Measurements from ENCODE around the gene EHBP1L1.

The EHBP1L1 gene

DNA sequence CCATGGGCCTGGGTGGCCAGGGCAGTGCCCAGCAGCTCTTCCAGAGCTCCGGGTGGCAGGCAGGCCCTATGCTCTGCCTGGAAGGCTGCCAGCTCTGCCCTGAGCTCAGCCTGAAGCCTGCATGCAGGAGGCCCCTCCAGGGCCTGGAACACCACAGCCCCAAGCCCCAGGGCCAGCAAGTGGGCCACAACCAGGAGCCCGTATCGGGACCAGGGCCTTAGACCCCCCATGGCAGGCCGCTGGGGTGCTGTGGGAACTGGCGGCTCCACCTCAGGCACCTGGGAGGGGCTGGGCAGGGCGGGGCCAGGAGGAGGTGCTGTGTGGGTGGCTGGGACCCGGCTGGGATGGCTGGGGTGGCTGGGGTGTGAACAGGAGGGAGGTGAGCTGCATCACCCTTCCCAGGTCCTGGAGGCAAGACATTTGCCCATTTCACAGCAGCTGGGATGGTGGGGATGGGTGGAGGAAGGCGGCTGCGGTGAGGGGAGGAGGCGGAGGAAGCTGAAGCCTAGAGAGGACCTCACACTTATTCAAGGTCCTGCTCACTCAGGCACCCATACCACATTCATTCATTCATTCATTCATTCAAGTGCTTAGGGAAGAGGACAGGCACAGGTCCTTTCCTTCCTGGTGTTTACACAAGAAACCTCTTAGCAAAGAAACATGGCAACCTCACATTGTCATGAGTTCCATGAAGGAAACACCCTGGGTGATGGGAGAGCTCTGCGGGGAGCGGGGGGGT lies 19.9 kb downstream of the EHBP1L1 start, which contains the start of gene KCNK7:
TSS of gene KCNK7 (minus strand) at position 258 of the 739 bp plus-strand sequence. CDS start at position 230, 28 bp downstream.
- no peak for DNase-seq

DNA sequence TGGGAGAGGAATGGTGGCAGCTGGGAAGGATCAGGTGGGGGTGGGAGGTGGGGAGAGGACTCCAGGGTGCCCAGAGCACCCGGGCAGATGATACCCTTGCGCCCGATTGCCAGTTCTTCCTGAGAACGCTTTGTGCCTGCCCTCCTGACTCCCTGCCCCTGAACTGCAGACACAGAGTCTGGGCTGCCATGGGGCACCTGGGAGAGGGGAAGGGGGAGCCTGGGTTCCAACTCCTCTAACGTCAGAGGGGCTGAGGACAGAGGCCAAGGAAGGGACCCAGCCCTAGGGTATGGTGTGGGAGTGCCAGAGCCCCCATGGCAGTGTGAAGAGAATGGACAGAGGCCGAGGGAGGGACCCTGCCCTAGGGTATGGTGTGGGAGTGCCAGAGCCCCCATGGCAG lies 20.7 kb downstream of the EHBP1L1 start:
- DNase-seq: no peak

DNA sequence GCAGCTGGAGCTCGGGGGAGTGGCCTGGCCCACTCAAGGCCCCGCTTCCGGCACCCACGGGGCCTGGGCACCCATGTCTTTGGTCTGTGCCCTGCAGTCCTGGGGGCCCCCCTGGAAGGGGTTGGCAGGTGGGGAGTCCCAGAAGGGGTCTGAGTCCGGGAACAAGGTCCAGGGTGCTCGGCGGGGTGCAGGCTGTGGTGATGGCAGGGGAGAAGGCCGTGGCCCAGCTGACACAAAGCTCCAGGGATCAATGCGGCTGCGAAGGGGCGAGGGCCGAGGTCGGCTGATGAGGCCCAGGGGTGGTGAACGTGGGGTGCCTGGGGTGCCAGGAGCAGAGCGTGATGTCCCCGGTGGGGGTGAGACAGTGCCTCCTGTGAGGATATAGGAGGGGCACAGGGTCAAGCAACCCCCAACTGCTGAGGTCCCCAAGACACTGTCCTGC lies 22.4 kb downstream of the EHBP1L1 start:
- no peak for DNase-seq

DNA sequence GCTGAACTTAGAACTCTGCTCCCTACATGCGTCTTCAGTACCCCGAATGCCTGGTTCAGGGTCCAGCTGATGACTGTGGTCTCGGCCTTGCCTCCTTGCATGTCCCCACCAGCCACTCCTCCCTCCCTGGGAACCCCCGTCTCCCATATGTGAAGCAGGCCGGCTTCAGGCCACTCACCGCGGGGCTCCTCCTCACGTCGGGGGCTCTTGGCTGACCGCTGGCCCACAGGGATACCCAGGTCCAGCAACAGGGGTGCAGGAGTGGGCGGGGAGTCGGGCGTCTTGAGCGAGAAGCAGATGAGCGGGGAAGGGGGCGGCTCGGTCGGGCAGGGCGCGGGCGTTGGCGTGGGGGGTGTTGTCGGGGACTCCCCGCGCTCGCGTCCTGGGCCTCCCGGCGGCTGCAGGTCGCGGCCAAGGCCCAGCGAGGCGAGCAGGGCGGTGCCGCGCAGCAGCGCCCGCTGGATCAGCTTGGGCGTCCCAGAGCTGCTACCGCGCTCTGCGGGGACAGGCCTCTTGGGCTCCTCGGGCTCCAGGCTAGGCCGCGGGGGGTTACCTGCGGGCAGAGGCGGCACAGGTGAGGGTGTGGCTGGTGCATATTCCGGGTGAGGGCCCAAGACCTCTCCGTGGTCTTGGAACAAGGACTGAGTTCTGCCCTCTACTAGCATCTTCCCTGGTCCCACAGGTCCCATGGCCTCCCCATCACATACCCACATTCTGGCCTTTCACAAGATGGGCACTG lies 23.5 kb downstream of the EHBP1L1 start:
- DNase-seq: no peak

DNA sequence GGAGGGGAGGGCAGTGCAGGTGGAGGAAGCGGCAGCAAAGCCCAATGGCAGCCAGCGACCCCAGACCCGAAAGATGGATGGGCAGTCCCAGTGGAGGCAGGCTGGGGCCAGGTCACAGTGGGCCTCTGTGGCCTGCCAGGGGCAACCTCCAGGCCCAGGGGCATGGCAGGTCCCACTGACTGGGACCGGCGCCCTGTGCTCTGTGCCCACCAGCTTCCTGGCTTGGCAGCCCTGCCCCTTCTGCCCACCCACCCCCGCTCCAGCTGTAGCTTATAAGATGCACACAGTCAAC lies 24.0 kb downstream of the EHBP1L1 start:
- DNase-seq: no peak

DNA sequence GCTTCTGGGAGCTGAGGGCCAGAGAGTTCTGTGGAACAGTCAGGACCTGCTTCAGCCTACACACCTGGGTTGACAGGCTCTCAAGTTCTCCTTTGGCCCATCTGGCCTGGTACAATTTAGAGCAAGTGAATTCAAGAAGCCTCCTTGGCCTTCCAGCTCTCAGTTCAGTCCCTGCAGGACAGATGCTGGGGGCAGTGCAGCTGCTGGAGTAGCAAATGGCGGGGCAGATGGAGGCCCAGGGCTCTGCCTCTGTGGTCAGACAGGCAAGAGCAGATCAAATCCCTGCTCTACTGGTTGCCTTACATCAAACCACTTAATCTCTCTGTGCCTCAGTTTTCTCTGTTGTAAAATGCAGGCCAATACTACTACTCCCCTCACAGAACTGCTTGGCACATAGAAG lies 28.4 kb downstream of the EHBP1L1 start:
- no peak for DNase-seq

DNA sequence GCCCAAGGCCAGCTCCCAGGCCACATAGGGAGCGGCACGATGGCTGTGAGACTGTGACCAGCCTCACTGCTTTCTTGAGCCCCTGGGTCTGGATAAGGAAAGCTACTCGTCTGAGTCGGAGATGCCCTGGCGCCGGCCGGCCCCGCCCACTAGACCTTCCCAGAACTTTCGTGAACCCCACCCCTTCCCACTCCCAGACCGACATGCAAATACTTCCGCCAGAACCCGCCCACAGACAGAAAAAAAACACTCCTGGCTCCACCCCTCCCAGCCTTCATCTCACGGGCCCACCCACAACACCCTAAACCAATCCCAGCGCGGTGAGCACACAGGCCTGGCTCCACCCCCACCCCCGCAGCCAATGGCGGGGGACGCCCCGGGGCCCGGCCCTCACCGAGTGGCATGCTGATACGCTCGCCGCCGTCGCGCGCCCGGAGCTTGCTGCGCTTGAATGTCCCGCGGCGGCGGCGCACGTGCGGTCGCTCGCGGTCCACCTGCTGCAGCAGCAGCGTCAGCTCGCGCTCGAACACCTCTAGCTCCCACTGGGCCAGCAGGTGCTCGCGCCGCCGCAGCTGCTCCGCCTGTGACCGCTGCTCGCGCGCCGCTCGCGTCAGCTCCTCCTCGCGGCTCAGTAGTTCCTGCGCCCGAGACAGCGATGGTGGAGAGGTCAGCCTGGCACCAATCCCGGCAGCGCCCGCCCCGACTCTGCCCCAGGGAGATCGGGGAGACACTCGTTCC lies 31.2 kb downstream of the EHBP1L1 start:
- peak; percentile 96 for DNase-seq

DNA sequence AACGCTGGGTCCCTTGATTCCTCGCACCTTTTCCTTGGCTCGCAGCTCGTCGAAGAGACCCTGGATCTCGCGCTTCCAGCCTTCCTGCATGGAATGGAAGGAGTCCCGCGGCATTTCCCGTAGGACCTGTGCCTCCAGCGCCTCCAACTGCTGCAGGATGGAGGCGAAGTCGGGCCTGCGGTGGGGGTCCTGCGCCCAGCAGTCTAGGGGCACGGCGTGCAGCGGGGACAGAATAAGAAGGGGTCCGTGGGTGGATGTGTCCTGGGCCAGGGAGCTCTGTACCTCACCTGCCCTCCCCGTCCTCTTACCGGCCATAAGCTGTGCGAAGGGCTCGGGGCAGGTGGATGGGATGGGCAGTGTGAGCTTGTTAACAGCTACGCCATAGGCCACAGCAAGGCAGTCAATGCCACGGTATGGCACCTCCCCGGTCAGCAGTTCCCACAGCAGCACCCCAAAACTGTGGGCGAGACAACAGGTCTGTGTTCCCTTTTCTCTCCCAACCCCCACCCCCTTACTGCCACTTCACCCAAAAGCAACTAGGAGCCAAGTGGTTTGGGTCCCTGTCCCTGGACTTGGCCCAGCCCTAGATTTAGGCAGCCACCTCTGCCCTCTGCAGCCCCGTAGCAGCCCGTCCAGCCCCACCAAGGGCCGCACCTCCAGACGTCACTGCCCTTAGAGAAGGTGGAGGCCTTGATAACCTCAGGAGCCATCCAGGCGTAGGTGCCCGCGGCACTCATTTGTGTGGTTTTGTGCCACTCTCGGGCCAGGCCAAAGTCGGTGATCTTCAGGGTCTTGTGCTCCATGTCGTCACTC lies 32.0 kb downstream of the EHBP1L1 start:
- no peak for DNase-seq

DNA sequence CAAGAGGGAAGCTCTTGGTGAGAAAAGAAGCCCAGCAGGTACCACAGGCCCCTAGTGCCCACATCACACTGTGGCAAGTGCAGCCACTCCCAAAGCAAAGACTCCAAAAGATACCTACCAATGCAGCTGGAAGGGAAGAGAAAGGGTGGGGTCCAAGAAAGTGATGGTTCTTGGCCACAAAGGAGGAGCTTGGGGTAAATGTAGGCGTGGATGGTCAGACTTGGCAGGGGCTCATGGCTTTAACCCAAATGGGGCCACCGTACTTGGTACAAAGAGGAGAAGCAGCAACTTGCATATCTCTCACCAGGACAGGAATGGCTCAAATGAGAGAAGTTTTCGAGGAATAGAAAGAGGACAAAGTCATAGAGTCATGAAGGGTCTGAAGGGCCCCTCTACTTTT lies 33.4 kb downstream of the EHBP1L1 start:
- no peak for DNase-seq

DNA sequence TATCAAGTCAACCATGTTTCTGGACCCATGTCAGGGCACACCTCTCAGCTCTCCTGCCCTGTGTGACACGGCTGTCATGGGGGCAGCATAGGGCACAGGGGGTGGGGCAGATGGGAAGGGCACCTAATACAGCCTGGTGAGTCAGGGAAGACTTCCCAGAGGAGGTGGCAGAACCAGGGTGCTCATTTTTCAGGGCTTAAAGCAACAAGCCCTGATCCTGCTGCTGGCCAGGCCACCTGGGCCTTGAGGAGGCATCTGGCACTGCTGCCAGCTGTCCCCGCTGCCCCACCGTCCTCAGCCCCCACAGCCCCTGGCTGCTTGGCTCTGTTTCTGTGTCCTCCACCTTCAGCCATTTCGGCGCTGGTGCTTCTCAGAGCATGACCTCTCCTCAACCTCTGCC lies 33.8 kb downstream of the EHBP1L1 start:
- DNase-seq: no peak

DNA sequence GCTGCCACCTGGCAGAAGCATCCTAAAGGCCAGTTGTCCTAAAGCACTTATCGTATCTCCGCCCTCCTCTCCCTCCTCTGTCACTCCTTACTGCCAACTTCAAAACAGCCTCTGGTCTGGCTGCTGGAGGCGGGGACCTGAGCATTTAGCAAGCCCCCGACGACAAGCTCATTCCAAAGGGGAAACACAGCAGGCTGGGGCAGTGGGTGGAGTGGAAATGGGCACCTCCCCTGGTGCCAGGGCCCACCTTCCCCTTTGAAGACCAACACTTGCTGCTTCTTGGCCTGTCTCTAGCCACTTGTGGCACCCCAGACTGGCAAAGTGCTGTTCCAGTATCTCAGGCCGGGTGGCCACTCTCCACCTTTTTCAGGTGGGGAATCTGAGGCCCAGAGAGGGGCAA lies 34.6 kb downstream of the EHBP1L1 start:
- DNase-seq: no peak

DNA sequence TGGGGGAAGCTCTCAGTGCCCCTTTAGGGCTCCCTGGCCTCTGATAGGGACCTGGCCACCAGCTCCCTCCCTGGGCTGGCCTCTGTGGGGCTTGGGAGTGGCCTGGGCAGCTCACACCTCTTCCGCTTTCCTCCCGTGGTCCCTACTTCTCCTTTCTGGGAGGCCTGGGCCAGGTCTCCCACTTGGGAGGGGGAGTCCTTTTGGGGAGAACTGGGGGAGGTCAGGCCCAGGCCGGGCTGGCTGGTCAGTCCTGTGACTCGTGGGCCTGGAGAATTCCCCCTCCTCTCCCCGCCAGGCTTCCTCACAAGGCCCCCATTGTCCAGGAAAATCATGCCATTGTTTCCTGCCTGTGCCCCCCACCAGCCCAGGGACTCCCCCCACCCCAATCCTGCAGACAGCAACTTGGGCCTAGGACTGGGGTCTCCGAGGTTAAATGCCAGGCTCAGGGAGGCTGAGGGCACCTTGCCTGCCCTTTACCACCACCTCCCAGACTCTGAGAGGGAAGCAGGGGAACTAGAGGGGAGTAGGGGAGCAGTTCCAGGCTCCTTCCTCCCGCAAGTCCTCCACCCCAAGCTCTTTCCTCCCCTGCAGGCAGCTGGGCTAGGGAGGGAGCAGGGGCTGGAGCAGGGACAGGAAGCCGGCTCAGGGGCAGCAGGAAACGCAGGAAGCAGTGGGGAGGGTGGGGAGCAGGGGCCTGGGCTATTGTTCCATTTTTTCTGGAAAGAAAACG lies 35.3 kb downstream of the EHBP1L1 start:
- no peak for DNase-seq

DNA sequence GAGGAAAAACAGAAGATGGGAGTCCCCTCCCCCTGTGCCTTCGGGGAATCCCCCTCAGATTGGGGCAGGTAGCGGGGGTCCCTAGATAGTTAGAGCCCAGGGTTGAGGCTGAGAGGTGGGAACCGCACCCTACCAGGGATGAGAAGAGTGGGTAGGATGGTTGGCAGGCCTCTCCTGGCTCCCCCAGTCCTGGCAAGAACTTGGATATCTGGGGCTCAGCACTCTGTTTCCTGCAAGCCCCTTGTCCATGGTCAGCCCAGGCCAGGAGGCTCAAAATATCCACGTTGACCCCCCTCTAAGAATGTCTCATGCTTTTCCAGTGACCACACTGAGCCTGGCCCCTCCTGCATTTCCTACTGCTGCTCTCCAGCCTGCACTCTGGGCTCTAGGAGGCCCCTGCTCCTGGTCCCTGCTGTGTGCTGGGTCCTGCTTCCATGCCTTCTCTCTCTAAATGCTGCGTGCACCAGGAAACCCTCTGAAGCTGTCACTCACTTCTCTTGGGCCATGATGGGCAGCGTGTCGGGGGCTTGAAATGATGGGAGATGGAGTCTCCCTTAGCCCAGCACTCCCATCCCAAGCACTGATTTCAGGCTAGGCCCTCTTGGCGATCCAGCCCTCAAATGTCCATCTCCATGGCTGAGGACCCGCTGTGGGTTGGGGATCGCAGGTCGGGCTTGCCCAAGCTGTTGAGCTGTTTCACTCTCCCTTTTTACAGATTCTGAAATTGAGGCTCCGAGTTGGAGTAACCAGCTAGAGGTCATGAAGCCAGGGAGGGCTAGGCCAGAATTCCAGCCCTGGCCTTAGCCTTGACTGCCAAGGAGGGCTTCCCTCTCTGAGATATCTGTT lies 36.1 kb downstream of the EHBP1L1 start:
- DNase-seq: no peak

DNA sequence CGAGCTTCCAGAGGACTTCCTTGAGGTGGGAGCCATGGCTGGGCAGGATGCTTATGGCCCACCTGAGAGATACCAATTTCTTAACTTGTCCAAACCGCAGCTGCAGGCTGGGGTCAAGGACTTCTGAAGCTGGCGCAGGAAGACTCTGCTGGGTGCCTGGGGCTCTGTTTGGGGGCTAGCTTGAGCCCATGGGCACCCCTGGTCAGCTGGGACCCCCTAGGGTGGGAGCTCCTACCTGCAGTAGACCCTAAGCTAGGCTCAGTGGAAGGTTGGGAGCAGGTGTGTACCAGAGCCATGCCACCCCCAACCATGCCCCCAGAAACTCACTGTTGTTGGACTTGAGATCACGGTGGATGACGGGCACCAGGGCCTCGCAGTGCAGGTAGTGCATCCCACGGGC lies 36.8 kb downstream of the EHBP1L1 start:
- no peak for DNase-seq

DNA sequence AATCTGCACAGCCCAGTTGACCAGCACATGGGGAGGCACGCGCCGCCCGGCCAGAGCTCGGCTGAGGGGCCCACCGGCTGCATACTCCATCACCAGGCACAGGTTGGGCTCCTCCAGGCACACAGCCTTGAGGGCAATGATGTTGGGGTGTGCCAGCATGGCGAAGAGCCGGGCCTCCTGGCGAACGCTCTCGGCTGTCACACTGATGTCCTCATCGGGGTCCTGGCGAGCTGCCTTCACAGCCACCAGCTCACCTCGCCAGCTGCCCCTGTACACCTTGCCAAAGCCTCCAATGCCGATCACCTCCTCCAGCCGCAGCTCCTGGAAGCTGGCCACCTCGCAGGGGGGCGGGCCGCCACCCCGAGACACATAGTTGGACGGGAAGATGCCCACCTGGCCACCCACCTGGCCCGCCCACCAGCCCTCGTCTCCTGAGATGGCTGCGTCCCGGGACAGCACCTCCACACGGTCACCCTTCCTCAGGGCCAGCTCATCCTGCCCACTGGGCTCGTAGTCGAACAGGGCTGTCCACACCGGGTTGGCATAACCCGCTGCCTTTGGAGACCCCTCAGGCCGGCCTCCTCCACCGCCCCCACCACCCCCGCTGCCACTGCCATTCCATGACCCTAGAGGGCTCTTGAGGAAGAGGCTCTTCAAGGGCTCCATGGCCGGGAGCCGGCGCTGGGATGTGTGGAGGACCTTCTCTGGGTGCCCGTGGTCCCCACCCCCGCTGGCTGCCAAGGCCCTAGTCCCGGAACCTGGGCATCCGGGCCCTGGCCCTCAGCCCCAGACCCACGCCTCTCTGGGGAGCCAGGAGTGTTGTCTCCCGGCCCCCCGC lies 37.5 kb downstream of the EHBP1L1 start:
- DNase-seq: peak; percentile 55

DNA sequence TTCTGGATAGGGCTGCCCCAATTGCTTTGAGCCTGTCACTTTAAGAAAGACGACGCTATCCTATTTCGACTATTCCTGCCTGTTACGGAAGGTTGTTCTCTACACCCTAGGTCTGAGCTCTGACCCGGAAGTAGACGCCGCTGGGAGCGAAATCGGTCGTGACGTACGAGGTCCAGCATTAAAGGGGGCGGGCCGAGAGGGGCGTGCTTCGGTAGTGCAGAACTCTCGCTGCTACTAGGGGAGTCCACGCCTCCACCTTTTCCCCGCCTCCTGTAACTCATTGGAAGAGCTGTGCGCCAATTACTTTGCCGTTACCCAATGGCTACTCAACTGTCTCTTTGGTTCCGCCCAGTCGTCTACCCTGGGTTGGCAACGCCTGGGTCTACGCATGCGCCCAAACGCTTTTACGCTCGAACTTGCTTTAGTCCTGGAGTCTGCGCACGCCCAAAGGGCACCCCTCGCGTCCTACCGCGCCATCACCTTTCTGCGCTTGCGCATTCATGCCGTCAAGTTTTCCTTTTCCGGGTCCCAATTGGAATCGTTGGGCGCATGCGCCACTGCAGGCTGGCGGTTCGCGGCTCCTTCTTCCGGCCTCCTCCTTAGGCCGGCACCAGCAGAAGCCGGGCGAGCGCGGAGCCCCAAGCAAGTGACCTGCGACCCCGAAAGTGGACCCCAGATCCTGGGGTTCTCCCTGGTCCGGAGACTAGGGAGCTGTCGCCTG lies 39.5 kb downstream of the EHBP1L1 start, which contains the start of gene PCNX3:
TSS of gene PCNX3 (plus strand) at position 548 of the 721 bp plus-strand sequence. CDS start 536 bp downstream, outside the sequence.
- DNase-seq: peak; percentile 100

DNA sequence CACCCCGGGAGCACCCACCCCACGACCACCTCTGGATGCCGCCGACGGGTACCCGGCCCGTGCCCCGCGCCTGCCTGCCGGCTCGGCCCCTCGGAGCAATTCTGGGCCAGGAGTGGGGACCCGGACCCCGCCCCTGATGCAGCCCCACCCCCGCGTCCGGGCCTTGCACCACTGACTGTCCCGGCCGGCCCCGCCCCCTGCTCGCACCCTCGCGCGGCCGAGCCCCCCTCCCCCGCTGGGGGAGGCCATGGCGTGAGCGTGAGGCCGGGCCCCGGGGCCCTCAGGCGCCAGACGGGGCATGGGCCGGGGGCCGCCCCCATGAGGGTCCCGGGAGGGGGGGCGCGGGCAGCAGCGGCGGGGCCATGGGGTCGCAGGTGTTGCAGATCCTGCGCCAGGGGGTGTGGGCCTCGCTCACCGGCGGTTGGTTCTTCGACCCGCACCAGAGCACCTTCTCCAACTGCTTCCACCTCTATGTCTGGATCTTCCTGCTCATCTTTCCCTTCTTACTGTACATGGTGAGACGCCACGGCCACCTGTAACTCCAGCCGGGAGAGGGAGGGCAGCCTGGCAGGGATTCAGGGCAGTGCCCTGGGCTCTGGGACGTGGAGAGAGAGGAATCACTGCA lies 40.2 kb downstream of the EHBP1L1 start:
- DNase-seq: no peak

DNA sequence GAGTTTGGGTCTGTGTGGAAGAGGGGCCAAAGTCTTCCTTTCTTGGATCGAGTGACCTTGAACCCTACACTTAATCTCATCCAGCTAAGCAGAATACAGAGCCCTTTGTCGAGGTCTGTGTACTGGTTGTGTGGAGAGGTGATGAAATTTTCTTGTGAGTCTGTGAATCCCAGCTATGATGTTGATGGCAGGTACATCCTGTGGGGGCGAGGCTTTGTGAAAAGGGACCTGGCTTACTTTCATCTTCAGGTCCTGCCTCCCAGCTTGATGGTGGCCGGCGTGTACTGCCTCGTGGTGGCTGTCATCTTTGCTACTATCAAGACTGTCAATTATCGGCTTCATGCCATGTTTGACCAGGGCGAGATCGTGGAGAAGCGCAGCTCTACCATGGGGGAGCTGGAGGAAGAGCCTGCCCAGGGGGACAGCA lies 40.7 kb downstream of the EHBP1L1 start:
- DNase-seq: no peak

All from right forelimb (tissue), 1 donor.